Activated T-cell treated with anti-CD3 and anti-CD28 coated beads, Interleukin-2, amount 50 U/mL, for 4 hours (primary cell): ENCODE results near the gene CYP2R1. TPM values are rescaled to one million over a fixed set of nuclear protein-coding genes. Genes with fewer than 3 reads are reported as not detected.

Experiments
- ATAC-seq, 2 donors: fragments of 200-7000 bp; cut with Tn5 transposase; one replicate each; pipeline ENCODE4 v1.10.0; 2021
- DNase-seq: peaks from one replicate; pipeline ENCODE4 v3.0.0-alpha.2; 2020
- H3K27me3 Mint-ChIP-seq: one replicate; pipeline ENCODE4 v1.8.0; 2021; ENCODE audit warnings: low read depth, mixed read lengths
- H3K36me3 Mint-ChIP-seq: one replicate; pipeline ENCODE4 v1.8.0; 2022; ENCODE audit warnings: mixed read lengths; ENCODE audit not compliant: insufficient read depth
- H3K4me1 Mint-ChIP-seq: one replicate; pipeline ENCODE4 v1.8.0; 2021; ENCODE audit warnings: low read depth, mixed read lengths
- H3K4me3 Mint-ChIP-seq: one replicate; pipeline ENCODE4 v1.8.0; 2021; ENCODE audit warnings: mild to moderate bottlenecking, moderate library complexity, mixed read lengths
- H3K9me3 Mint-ChIP-seq: one replicate; pipeline ENCODE4 v1.8.0; 2021; ENCODE audit warnings: mixed read lengths
- total RNA-seq, 3 donors: library from RNA; stranded (reverse); gene quantifications; one replicate each; pipeline ENCODE4 v1.2.1, GENCODE V29; 2021

Gene CYP2R1, protein sequence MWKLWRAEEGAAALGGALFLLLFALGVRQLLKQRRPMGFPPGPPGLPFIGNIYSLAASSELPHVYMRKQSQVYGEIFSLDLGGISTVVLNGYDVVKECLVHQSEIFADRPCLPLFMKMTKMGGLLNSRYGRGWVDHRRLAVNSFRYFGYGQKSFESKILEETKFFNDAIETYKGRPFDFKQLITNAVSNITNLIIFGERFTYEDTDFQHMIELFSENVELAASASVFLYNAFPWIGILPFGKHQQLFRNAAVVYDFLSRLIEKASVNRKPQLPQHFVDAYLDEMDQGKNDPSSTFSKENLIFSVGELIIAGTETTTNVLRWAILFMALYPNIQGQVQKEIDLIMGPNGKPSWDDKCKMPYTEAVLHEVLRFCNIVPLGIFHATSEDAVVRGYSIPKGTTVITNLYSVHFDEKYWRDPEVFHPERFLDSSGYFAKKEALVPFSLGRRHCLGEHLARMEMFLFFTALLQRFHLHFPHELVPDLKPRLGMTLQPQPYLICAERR
- total RNA-seq: 1 to 10 TPM; 3.3 to 5.3 (median 4.1) TPM

DNA sequence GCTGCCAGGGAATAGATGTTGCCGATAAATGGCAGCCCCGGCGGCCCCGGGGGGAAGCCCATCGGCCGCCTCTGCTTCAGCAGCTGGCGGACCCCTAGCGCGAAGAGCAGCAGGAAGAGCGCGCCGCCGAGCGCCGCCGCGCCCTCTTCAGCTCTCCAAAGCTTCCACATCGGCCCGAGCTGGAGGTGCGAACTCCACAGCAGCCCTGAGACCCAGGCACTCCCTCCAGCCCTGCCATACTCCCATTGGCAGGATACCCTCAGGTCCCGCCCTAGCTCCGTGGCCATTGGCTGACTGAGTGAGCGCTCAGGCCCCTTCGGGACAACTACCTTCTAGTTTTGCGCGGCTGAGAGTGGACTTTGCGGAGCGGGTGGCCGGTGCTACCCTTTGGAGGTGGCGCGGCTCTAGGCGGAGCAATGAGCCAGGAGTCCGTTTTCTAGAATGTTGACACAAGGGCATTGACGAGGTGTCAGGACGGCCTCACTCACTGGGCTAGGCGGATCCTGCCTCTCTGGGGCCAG is at the start of gene CYP2R1:
Gene CYP2R1, minus strand, starts transcription at position 196 of the 521 bp plus-strand sequence. Its CDS starts 26 bp downstream, at position 170.
- DNase-seq (peak; percentile 82), ATAC-seq (peak; percentile 80 to 84)
- Mint-ChIP-seq H3K4me3 (peak within 1 kb of the TSS; percentile 91), H3K27me3 (no peaks in the 10 kb centered on the region), H3K36me3 (no peaks in the 10 kb centered on the region), H3K4me1 (peaks cover 52% of the 10 kb centered on the region), H3K9me3 (no peaks in the 10 kb centered on the region)

DNA sequence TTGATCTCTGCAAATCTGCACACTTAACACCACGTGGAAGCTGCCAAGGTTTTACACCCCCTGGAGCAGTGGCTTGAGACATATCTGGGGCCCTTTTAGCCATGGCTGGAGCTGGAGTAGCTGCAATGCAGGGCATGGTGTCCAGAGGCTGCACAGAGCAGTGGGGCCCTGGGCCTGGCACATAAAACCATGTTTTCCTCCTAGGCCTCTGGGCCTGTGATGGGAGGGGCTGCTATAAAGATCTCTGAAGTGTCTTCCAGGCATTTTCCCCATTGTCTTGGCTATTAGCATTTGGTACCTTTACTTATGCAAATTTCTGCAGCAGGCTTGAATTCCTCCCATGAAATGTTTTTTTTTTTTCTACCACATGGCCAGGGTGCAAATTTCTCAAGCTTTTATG is 46.9 kb upstream of the CYP2R1 start:
- Mint-ChIP-seq H3K4me1 (no peaks in the 10 kb centered on the region), H3K36me3 (peaks cover 6% of the 10 kb centered on the region), H3K9me3 (no peaks in the 10 kb centered on the region), H3K4me3 (no peak overlapping the region), H3K27me3 (no peaks in the 10 kb centered on the region)
- DNase-seq (no peak), ATAC-seq (no peak)

DNA sequence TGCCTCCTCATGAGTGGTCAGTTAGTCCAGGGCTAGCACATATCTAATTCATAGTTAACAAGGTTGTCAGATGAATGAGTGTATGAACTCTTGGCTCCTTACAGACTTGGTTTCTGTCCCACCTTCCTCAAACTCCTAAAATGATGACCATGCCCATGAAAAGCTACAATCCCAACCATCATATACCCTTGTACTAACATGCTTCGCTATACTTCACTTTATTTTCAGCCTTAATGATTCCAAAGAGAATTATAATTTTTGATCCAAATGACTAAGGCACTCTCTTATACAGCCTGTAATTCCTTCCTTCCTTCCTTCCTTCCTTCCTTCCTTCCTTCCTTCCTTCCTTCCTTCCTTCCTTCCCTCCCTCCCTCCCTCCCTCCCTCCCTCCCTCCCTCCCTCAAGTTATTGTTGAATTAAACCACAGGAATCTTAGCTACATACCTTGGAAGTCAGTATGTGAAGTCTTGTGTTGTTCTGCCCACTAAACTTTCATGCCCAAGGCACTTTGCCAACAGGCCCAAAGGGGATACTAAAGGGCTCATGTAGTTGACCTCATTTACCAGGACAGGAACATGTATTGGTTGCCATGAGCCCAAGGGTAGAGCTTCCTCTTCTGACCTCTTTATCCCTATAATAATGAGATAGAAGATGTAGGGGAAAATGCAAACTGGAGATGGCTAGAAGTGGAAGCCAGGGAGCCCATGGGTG is 42.8 kb upstream of the CYP2R1 start:
- Mint-ChIP-seq H3K9me3 (no peaks in the 10 kb centered on the region), H3K4me3 (no peak overlapping the region), H3K27me3 (no peaks in the 10 kb centered on the region), H3K4me1 (no peaks in the 10 kb centered on the region), H3K36me3 (peaks cover 9% of the 10 kb centered on the region)
- ATAC-seq (no peak), DNase-seq (no peak)

DNA sequence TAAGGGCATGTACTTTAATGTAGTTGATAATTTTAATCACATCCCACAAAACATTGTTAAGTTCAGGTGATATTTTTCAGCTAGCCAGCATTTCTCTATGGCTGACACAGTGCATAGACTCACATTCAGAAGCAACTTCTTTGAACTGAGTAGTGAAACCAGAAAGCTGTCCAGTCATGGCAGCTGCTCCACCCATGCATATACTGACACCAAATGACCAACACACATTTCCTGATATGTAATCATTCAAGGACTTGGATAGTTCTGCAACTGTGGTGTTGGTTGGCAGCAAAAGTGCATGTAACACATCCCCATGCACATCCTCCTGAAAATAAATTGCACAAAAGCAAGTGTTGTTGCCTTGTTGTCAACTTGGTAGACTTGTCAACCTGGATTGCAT is 40.4 kb upstream of the CYP2R1 start:
- H3K27me3 Mint-ChIP-seq: peaks cover 2% of the 10 kb centered on the region
- no peak for ATAC-seq
- no peak overlapping the region for H3K4me3 Mint-ChIP-seq
- H3K36me3 Mint-ChIP-seq: peaks cover 5% of the 10 kb centered on the region
- DNase-seq: no peak
- no peaks in the 10 kb centered on the region for H3K4me1 Mint-ChIP-seq
- H3K9me3 Mint-ChIP-seq: peaks cover 4% of the 10 kb centered on the region

DNA sequence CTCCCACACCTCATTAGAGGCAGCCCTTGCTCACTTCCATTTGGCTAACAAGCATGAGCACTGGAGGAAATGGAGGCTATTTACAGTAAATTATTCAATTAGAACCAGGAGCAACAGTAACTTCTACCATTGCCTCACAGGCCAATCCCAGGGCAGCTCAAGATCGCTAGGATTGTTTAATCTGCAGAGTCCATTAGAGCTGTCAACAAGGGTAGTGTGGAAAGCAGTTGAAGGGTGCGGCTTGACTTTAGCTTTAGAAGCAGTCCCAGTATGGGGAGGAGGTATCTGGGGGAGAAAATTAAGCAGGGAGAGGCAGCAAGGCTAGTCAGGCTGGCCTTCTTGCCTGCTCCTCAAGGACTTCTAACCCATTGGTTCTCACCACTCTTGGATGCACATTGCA is 38.3 kb upstream of the CYP2R1 start:
- Mint-ChIP-seq H3K9me3 (peaks cover 4% of the 10 kb centered on the region), H3K4me3 (no peak overlapping the region), H3K36me3 (peaks cover 5% of the 10 kb centered on the region), H3K27me3 (peaks cover 2% of the 10 kb centered on the region), H3K4me1 (no peaks in the 10 kb centered on the region)
- ATAC-seq (no peak), DNase-seq (no peak)

DNA sequence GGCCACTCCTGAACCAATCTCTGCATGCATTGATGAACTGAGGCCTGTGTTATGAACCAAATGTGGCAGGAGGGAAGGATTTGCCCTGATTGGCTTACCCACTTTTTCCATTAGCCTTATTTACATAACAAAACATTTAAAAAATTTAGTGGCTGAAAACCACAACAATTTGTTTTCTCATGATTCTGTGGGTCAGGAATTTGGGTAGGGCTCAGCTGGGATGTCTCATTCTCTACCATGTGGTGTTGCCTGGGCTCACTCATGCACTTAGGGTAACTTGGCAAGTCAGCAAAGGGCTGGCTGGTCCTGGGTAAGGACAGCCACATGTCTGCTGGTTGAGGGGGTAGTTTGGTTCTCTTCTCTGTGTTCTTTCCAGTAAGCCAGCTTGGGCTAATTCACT is 35.1 kb upstream of the CYP2R1 start:
- H3K4me3 Mint-ChIP-seq: no peak overlapping the region
- ATAC-seq (no peak), DNase-seq (no peak)
- peaks cover 4% of the 10 kb centered on the region for H3K9me3 Mint-ChIP-seq
- peaks cover 3% of the 10 kb centered on the region for H3K36me3 Mint-ChIP-seq
- H3K4me1 Mint-ChIP-seq: no peaks in the 10 kb centered on the region
- peaks cover 2% of the 10 kb centered on the region for H3K27me3 Mint-ChIP-seq

DNA sequence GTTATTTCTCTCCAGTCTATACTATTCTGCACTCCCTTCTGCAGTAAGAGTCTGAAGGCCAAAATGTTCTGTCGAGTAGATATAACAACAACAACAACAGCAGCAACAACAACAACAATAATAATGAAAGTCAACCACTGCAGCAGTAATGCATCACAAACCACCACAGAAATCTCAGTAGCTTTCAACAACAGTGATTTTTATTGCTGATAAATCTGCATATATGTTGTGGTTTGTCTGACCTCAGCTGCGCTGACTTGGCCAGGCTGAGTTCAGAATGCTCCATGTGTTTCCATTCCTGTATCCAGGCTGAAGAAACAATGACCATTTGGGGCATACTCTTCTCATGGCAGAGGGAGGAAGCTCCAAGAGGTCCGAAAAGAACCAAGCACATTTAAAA is 32.3 kb upstream of the CYP2R1 start:
- no peak for ATAC-seq
- no peak overlapping the region for H3K4me3 Mint-ChIP-seq
- peaks cover 2% of the 10 kb centered on the region for H3K27me3 Mint-ChIP-seq
- H3K4me1 Mint-ChIP-seq: no peaks in the 10 kb centered on the region
- DNase-seq: no peak
- peaks cover 4% of the 10 kb centered on the region for H3K9me3 Mint-ChIP-seq
- peaks cover 2% of the 10 kb centered on the region for H3K36me3 Mint-ChIP-seq

DNA sequence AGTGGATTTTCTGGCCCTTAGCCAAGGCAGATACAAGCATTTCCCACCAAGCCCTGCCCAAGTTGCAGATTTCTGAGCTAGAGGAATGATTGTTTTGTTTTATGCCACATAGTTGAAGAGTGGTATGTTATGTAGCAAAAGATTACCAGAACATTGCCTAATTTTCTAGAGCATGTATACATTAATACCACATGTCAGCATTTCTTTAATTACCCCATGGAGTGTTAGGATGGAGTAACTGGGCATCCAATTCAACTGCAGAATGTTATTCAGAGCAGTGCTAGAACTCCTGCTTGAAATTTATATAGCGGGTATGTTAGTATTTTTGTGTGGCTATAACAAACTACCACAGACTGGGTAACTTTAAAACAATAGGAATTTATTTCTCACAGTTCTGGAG is 24.4 kb upstream of the CYP2R1 start:
- no peaks in the 10 kb centered on the region for H3K4me1 Mint-ChIP-seq
- H3K4me3 Mint-ChIP-seq: no peak overlapping the region
- H3K27me3 Mint-ChIP-seq: no peaks in the 10 kb centered on the region
- DNase-seq (no peak), ATAC-seq (no peak)
- H3K36me3 Mint-ChIP-seq: peaks cover 5% of the 10 kb centered on the region
- H3K9me3 Mint-ChIP-seq: no peaks in the 10 kb centered on the region

DNA sequence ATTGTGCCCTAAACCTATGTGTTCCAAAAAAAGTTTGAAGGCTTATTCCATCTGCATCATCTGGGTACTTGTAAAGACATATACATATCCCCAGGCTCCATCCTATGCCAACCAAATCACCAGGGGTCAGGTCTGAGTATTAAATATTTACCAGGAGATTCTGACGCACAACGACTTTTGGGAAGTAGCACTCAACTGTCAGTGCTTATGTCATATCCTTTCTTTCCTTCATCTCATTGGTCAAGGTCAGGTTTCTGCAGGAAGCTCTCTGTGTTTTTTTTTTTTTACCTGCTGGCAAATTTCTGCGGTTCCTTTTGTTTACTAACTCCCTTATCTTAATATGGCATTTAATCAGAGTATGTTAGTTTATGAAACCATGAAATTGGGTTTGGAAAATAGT is 22.5 kb upstream of the CYP2R1 start:
- no peak for ATAC-seq
- Mint-ChIP-seq H3K36me3 (peaks cover 5% of the 10 kb centered on the region), H3K4me3 (no peak overlapping the region), H3K9me3 (no peaks in the 10 kb centered on the region), H3K27me3 (no peaks in the 10 kb centered on the region), H3K4me1 (no peaks in the 10 kb centered on the region)
- no peak for DNase-seq

DNA sequence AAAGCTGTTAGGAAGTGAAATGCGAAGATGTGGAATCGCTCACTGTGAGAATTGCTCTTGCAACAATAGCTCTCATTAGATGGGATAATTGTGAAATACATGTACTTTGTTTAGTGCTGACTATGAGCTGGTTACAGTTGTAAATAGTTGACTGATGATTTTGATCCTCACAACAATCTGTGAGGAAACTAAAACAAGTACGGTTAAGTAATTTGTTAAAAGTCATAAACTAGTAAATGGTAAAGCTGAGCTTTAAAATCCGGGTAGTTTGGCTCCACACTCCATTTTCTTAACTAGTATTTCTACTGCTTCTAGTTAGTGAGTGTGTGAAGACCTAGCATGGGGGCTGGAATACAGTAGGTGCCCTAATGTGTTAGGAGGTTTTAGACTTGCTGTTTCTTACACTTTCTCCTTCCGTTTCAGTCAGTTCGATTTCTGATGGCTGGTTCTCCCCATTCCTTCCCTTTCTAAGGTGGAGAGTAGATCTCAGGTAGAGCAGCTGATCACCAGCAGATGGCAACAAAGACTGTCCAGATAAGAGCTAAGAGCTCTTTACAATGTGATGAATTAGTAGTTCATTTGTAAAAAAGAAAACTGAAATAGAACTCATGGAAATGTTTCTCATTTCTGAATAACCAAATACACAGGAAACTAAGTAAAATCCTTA is 16.3 kb upstream of the CYP2R1 start:
- Mint-ChIP-seq H3K4me3 (no peak overlapping the region), H3K27me3 (no peaks in the 10 kb centered on the region), H3K9me3 (no peaks in the 10 kb centered on the region), H3K36me3 (no peaks in the 10 kb centered on the region), H3K4me1 (peaks cover 35% of the 10 kb centered on the region)
- ATAC-seq: no peak
- DNase-seq: peak; percentile 18

DNA sequence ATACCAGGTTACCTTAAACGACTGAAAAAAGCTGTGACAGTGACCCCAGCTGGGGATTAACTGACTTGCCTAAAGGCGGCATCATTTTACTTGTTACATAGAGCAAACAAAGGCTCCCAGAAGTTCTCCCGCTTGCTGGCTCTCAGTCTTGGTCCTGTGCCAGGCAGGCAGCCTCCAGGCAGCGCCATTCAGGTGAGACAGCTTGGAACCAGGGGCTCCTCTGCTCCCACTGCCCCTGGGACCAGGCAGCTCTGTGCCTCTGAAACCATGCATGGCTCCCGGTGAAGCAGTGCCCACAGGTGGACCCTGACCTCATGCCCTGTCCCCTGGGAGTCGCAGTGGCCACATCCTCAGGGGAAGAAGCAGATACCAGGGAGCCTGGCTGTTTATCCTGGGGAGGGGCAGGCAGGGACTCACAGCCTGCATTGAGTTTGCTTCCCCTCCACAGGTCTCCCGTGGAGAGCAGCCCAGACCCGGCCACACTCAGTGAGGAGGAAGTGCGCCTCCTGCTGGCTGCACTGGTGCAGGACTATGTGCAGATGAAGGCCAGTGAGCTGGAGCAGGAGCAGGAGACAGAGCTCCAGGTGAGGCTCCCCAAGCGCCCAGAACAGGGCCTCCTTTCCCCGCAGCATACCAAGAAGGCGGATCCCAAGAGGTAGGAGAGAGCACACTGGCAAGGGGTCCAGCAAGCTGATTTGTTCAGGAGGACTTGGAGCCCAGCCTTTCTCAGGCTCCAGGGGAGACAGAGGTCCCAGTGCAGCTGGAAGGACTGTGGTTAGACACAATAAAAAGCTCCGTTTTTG is 15.6 kb upstream of the CYP2R1 start:
- Mint-ChIP-seq H3K4me1 (peaks cover 35% of the 10 kb centered on the region), H3K27me3 (no peaks in the 10 kb centered on the region), H3K36me3 (no peaks in the 10 kb centered on the region), H3K4me3 (no peak overlapping the region), H3K9me3 (no peaks in the 10 kb centered on the region)
- peak; percentile 88 for DNase-seq
- peak; percentile 66 to 71 for ATAC-seq

DNA sequence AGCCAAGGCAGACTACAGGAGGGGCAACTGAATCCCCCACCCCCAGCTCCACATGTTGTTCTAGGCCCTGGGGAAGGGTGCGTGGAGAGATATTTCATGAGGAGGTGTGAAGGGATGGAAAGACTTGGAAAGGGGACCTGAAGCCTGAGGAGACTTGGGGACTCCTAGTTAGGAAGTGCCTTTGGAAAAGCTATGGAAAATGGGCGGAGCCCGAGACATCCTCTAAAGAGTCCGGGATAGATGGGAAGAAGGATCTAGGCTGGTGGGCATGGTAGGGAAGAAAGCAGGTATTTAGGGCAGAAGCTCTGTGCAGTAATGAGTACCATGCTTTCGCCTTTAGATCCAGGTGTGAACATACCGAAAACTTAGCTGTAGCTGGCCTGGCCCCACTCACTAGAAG is 15.0 kb upstream of the CYP2R1 start:
- H3K4me3 Mint-ChIP-seq: no peak overlapping the region
- H3K9me3 Mint-ChIP-seq: no peaks in the 10 kb centered on the region
- ATAC-seq: no peak
- no peak for DNase-seq
- H3K27me3 Mint-ChIP-seq: no peaks in the 10 kb centered on the region
- peaks cover 35% of the 10 kb centered on the region for H3K4me1 Mint-ChIP-seq
- no peaks in the 10 kb centered on the region for H3K36me3 Mint-ChIP-seq

DNA sequence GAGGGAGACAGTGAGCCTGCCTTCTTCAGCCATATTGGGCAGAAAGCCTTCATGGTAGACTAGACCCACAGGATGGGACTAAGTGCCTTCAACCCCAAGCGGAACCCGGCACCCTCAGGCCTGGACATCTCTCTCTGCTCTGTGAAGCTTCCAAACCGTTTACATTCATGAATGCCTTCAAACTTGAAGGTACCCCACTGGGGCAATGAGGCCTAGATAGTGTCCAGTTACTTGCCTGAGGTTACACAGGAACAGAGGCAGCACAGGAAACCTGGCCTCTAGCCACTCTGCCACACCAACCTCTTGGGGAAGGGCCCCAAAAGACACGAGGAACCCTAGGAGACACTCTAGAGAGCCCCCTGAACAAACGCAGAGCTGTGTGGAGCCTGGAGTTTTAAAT is 14.5 kb upstream of the CYP2R1 start:
- peaks cover 35% of the 10 kb centered on the region for H3K4me1 Mint-ChIP-seq
- peak overlapping the region; percentile 6 for H3K4me3 Mint-ChIP-seq
- no peaks in the 10 kb centered on the region for H3K27me3 Mint-ChIP-seq
- H3K36me3 Mint-ChIP-seq: no peaks in the 10 kb centered on the region
- ATAC-seq (no peak), DNase-seq (no peak)
- no peaks in the 10 kb centered on the region for H3K9me3 Mint-ChIP-seq
